ENCODE data around the gene BTD.
A peak's percentile ranks its signal among the peaks of the same experiment; 100 is the strongest.
"Not testable (repeated sequence)": the region's sequence is repeated elsewhere in the genome, so short reads cannot be mapped to it uniquely, and the experiment has no call there.

Gene BTD

GRCh38 chr3:15612001-15612400 is 10.5 kb downstream of the BTD start:
- Histone ChIP-seq H3K9me3 (ENCODE audit: insufficient read depth, low read length, severe bottlenecking) (no peaks in the 10 kb centered on the region), H3K79me2 (ENCODE audit: insufficient read depth, low read length) (0 out of 2 replicates have a peak, but pooled peaks cover 2% of the 10 kb centered on the region), H3K27ac (ENCODE audit: low read length) (no peak overlapping the region), H4K20me1 (ENCODE audit: insufficient read depth, low read length) (no peaks in the 10 kb centered on the region), H3K36me3 (ENCODE audit: insufficient read depth, low read length) (no peaks in the 10 kb centered on the region), H3K4me2 (ENCODE audit: insufficient read depth, low read length) (no peak overlapping the region), H2AFZ (ENCODE audit: low read depth, low read length) (no peak overlapping the region), H3K4me3 (ENCODE audit: low read depth in 1 of 2, low read length in 2 of 2) (no peak overlapping the region), H3K27me3 (ENCODE audit: insufficient read depth, low read length, poor library complexity) (no peaks in the 10 kb centered on the region), H3K4me1 (ENCODE audit: insufficient read depth, low read length) (no peaks in the 10 kb centered on the region), H3K9ac (ENCODE audit: low read depth, low read length) (no peak overlapping the region)
- no peak for TF ChIP-seq EZH2 (IDR thresholded peaks at IDR 0.05; ENCODE audit: borderline replicate concordance, low read depth, low read length, severe bottlenecking)
- TF ChIP-seq CTCF (IDR thresholded peaks at IDR 0.05; ENCODE audit: borderline replicate concordance, extremely low read depth, low read length, poor library complexity, severe bottlenecking) = no peak
- ATAC-seq (ENCODE audit: insufficient read depth, low read depth) (no peak), DNase-seq (no peak)

- ATAC-seq (ENCODE audit: insufficient read depth, low read depth) (no peak), DNase-seq (no peak)
- H3K9ac ChIP-seq (ENCODE audit: low read depth, low read length) = no peak overlapping the region
- no peaks in the 10 kb centered on the region for H3K27me3 ChIP-seq (ENCODE audit: insufficient read depth, low read length, poor library complexity)
- 0 out of 2 replicates have a peak, but pooled peaks cover 2% of the 10 kb centered on the region for H3K79me2 ChIP-seq (ENCODE audit: insufficient read depth, low read length)
- peaks cover 10% of the 10 kb centered on the region for H3K9me3 ChIP-seq (ENCODE audit: insufficient read depth, low read length, severe bottlenecking)
- H4K20me1 ChIP-seq (ENCODE audit: insufficient read depth, low read length) = no peaks in the 10 kb centered on the region
- no peak overlapping the region for H2AFZ ChIP-seq (ENCODE audit: low read depth, low read length)
- no peak overlapping the region for H3K27ac ChIP-seq (ENCODE audit: low read length)
- no peaks in the 10 kb centered on the region for H3K4me1 ChIP-seq (ENCODE audit: insufficient read depth, low read length)
- H3K4me3 ChIP-seq (ENCODE audit: low read depth in 1 of 2, low read length in 2 of 2) = no peak overlapping the region
- no peak overlapping the region for H3K4me2 ChIP-seq (ENCODE audit: insufficient read depth, low read length)
- no peaks in the 10 kb centered on the region for H3K36me3 ChIP-seq (ENCODE audit: insufficient read depth, low read length)
- TF ChIP-seq CTCF (IDR thresholded peaks at IDR 0.05; ENCODE audit: borderline replicate concordance, extremely low read depth, low read length, poor library complexity, severe bottlenecking) = no peak
- no peak for TF ChIP-seq EZH2 (IDR thresholded peaks at IDR 0.05; ENCODE audit: borderline replicate concordance, low read depth, low read length, severe bottlenecking)
Measured at GRCh38 chr3:15614958-15615357, 13.4 kb downstream of the BTD start.

GRCh38 chr3:15616053-15616452 is 14.5 kb downstream of the BTD start:
- Histone ChIP-seq H3K36me3 (ENCODE audit: insufficient read depth, low read length) (no peaks in the 10 kb centered on the region), H3K9me3 (ENCODE audit: insufficient read depth, low read length, severe bottlenecking) (peaks cover 17% of the 10 kb centered on the region), H3K27me3 (ENCODE audit: insufficient read depth, low read length, poor library complexity) (no peaks in the 10 kb centered on the region), H3K4me3 (ENCODE audit: low read depth in 1 of 2, low read length in 2 of 2) (no peak overlapping the region), H3K9ac (ENCODE audit: low read depth, low read length) (no peak overlapping the region), H2AFZ (ENCODE audit: low read depth, low read length) (no peak overlapping the region), H3K79me2 (ENCODE audit: insufficient read depth, low read length) (no peaks in the 10 kb centered on the region), H3K4me1 (ENCODE audit: insufficient read depth, low read length) (no peaks in the 10 kb centered on the region), H4K20me1 (ENCODE audit: insufficient read depth, low read length) (no peaks in the 10 kb centered on the region), H3K27ac (ENCODE audit: low read length) (no peak overlapping the region), H3K4me2 (ENCODE audit: insufficient read depth, low read length) (no peak overlapping the region)
- ATAC-seq (ENCODE audit: insufficient read depth, low read depth) (no peak), DNase-seq (no peak)
- TF ChIP-seq EZH2 (IDR thresholded peaks at IDR 0.05; ENCODE audit: borderline replicate concordance, low read depth, low read length, severe bottlenecking) = no peak
- no peak for TF ChIP-seq CTCF (IDR thresholded peaks at IDR 0.05; ENCODE audit: borderline replicate concordance, extremely low read depth, low read length, poor library complexity, severe bottlenecking)

GRCh38 chr3:15619659-15620464 is 18.3 kb downstream of the BTD start:
- H4K20me1 ChIP-seq (ENCODE audit: insufficient read depth, low read length); H2AFZ ChIP-seq (ENCODE audit: low read depth, low read length); H3K27me3 ChIP-seq (ENCODE audit: insufficient read depth, low read length, poor library complexity); H3K79me2 ChIP-seq (ENCODE audit: insufficient read depth, low read length); H3K4me3 ChIP-seq (ENCODE audit: low read depth in 1 of 2, low read length in 2 of 2); H3K9ac ChIP-seq (ENCODE audit: low read depth, low read length); H3K36me3 ChIP-seq (ENCODE audit: insufficient read depth, low read length); H3K27ac ChIP-seq (ENCODE audit: low read length); ATAC-seq (ENCODE audit: insufficient read depth, low read depth); H3K4me2 ChIP-seq (ENCODE audit: insufficient read depth, low read length): not testable (repeated sequence)
- Histone ChIP-seq H3K9me3 (ENCODE audit: insufficient read depth, low read length, severe bottlenecking) (peaks cover 20% of the 10 kb centered on the region), H3K4me1 (ENCODE audit: insufficient read depth, low read length) (peaks cover 14% of the 10 kb centered on the region)
- DNase-seq = peak; percentile 40

Measured in DND-41 (cell line).